Liver (tissue), 9 donors: ENCODE results near the gene ITGB1BP1. TPM values are rescaled to one million over a fixed set of nuclear protein-coding genes. Genes with fewer than 3 reads are reported as not detected.

Experiments used
- DNase-seq: peaks from one replicate; pipeline ENCODE4 v3.0.0-alpha.2; 2017; ENCODE audit warnings: low spot score
- H3K27ac ChIP-seq, 2 donors: one replicate each; pipeline ENCODE4 v1.7.0; 2013; ENCODE audit warnings: inconsistent platforms in 2 of 2, low read length in 2 of 2, control low read depth in 1 of 2, low read depth in 1 of 2, mild to moderate bottlenecking in 1 of 2
- H3K27me3 ChIP-seq, 4 donors: one replicate each; pipeline versions ENCODE4 v1.6.1 to v1.7.0; 2013; ENCODE audit warnings: low read length in 3 of 4, inconsistent platforms in 1 of 4, mild to moderate bottlenecking in 1 of 4, moderate library complexity in 1 of 4; ENCODE audit not compliant: control insufficient read depth in 4 of 4, insufficient read depth in 4 of 4
- H3K36me3 ChIP-seq, 4 donors: one replicate each; pipeline versions ENCODE4 v1.6.1 to v1.7.0; 2013; ENCODE audit warnings: low read length in 3 of 4, mild to moderate bottlenecking in 3 of 4, low read depth in 1 of 4, moderate library complexity in 1 of 4; ENCODE audit not compliant: control insufficient read depth in 4 of 4, insufficient read depth in 3 of 4
- H3K4me1 ChIP-seq, 4 donors: one replicate each; pipeline versions ENCODE4 v1.6.1 to v1.7.0; 2013; ENCODE audit warnings: low read length in 3 of 4, mild to moderate bottlenecking in 3 of 4, moderate library complexity in 1 of 4; ENCODE audit not compliant: control insufficient read depth in 4 of 4, insufficient read depth in 4 of 4
- H3K4me3 ChIP-seq, 3 donors: one replicate each; pipeline versions ENCODE4 v1.6.1 to v1.7.0; 2013; ENCODE audit warnings: low read length in 3 of 3, control low read depth in 1 of 3, low read depth in 1 of 3, mild to moderate bottlenecking in 1 of 3
- H3K9ac ChIP-seq, 2 donors: one replicate each; pipeline ENCODE4 v1.7.0; 2013; ENCODE audit warnings: low read length in 2 of 2, mild to moderate bottlenecking in 2 of 2, moderate library complexity in 2 of 2, control low read depth in 1 of 2, low read depth in 1 of 2
- H3K9me3 ChIP-seq, 4 donors: one replicate each; pipeline versions ENCODE4 v1.6.1 to v1.7.0; 2013; ENCODE audit warnings: low read length in 3 of 4; ENCODE audit not compliant: control insufficient read depth in 4 of 4
- ATF3 ChIP-seq: IDR thresholded peaks from 2 replicates; pipeline ENCODE4 v1.6.1; 2016; ENCODE audit warnings: antibody characterized with exemption
- CTCF ChIP-seq: fragments of 150-350 bp; IDR thresholded peaks from 2 replicates; pipeline ENCODE4 v1.5.1; 2017; ENCODE audit warnings: improper control_type of control experiment, low read depth, low read length; ENCODE audit not compliant: missing input control
- EGR1 ChIP-seq, 2 donors: IDR thresholded peaks; 2 replicates each; pipeline ENCODE4 v1.6.1; 2016 to 2018; ENCODE audit warnings: antibody characterized with exemption in 2 of 2, low read depth in 2 of 2
- FOXA2 ChIP-seq: IDR thresholded peaks from 2 replicates; pipeline ENCODE4 v1.6.1; 2016; ENCODE audit warnings: antibody characterized with exemption
- HNF4A ChIP-seq, 2 donors: conservative IDR thresholded peaks; 2 replicates each; pipeline ENCODE4 v1.6.1; 2016; ENCODE audit warnings: antibody characterized with exemption in 2 of 2, mild to moderate bottlenecking in 2 of 2
- HNF4G ChIP-seq: IDR thresholded peaks from 2 replicates; pipeline ENCODE4 v1.6.1; 2016; ENCODE audit warnings: antibody characterized with exemption
- JUND ChIP-seq, 2 donors: IDR thresholded peaks; 2 replicates each; pipeline ENCODE4 v1.6.1; 2016; ENCODE audit warnings: antibody characterized with exemption in 2 of 2
- MAX ChIP-seq: IDR thresholded peaks from 2 replicates; pipeline ENCODE4 v1.6.1; 2016; ENCODE audit warnings: antibody characterized with exemption
- RAD21 ChIP-seq, 2 donors: IDR thresholded peaks; 2 replicates each; pipeline ENCODE4 v1.6.1; 2016; ENCODE audit warnings: antibody characterized with exemption in 2 of 2, mild to moderate bottlenecking in 2 of 2
- RXRA ChIP-seq, 2 donors: IDR thresholded peaks; 2 replicates each; pipeline ENCODE4 v1.6.1; 2017 to 2018; ENCODE audit warnings: antibody characterized with exemption in 2 of 2, mild to moderate bottlenecking in 1 of 2
- SP1 ChIP-seq: IDR thresholded peaks from 2 replicates; pipeline ENCODE4 v1.6.1; 2018; ENCODE audit warnings: antibody characterized with exemption, mild to moderate bottlenecking
- TAF1 ChIP-seq: conservative IDR thresholded peaks from 2 replicates; pipeline ENCODE4 v1.6.1; 2016; ENCODE audit warnings: antibody characterized with exemption, mild to moderate bottlenecking
- YY1 ChIP-seq: IDR thresholded peaks from 2 replicates; pipeline ENCODE4 v1.6.1; 2016; ENCODE audit warnings: antibody characterized with exemption, mild to moderate bottlenecking
- ZBTB33 ChIP-seq: IDR thresholded peaks from 2 replicates; pipeline ENCODE4 v1.6.1; 2016; ENCODE audit warnings: antibody characterized with exemption
- WGBS: extraction: QIAGEN DNeasy Blood & Tissue Kit; methylation state at CpG from one replicate; pipeline ENCODE4 v1.1.7; 2013; 5-methylcytosine and 5-hydroxymethylcytosine counted together
- polyA plus RNA-seq, 2 donors: library from polyadenylated mRNA; stranded (reverse) in 1 of 2; unstranded in 1 of 2; fragments of 200-250 nt in 1 of 2; fragments of >200 nt in 1 of 2; fragmentation: Nextera tagmentation in 1 of 2; extraction: Ambion mirVana in 1 of 2; gene quantifications; one replicate each; pipeline versions ENCODE4 v1.2.1 to v1.2.3, GENCODE V29; 2013 to 2015
- total RNA-seq, 2 donors: library from RNA; depleted of rRNA; stranded (reverse); fragments of >200 nt; gene quantifications; one replicate each; pipeline ENCODE4 v1.2.3, GENCODE V29; 2014
- donor health status: healthy.
- donor health status: healthy.
- donor health status: healthy.
- donor health status: healthy.
- donor health status: healthy.

Gene ITGB1BP1
- total and polyA plus RNA-seq, 4 donors, result 6.6 to 30.9 (median 13.7) TPM

- no peak for TF ChIP-seq ZBTB33
Observed at GRCh38 chr2:9443526-9443925, 20.2 kb upstream of the ITGB1BP1 start (continued).

GRCh38 chr2:9441556-9441955 lies 18.2 kb upstream of the ITGB1BP1 start:
- no peak overlapping the region for H3K27ac ChIP-seq
- DNase-seq, result no peak
- no peaks in the 10 kb centered on the region for H3K4me1 ChIP-seq
- peaks cover 15 to 52% (median 43%) of the 10 kb centered on the region in 4 donors for H3K36me3 ChIP-seq
- H3K4me3 ChIP-seq, result no peak overlapping the region
- H3K9ac ChIP-seq, result no peak overlapping the region
- H3K27me3 ChIP-seq, result no peaks in the 10 kb centered on the region
- H3K9me3 ChIP-seq, result no peaks in the 10 kb centered on the region
- TF ChIP-seq YY1 (no peak), RAD21 (IDR thresholded peaks at IDR 0.05) (no peak), RXRA (IDR thresholded peaks at IDR 0.05) (no peak), FOXA2 (no peak), EGR1 (IDR thresholded peaks at IDR 0.05; ENCODE audit: low read depth in 2 of 2) (no peak), SP1 (no peak), TAF1 (no peak), CTCF (no peak), JUND (IDR thresholded peaks at IDR 0.05) (no peak), MAX (no peak)
- WGBS, result 77% methylated on average over 3 of the region's 3 CpGs

GRCh38 chr2:9440058-9440727 lies 16.9 kb upstream of the ITGB1BP1 start:
- DNase-seq, result no peak
- Histone ChIP-seq H3K4me3 (no peak overlapping the region), H3K9me3 (no peaks in the 10 kb centered on the region), H3K9ac (no peak overlapping the region), H3K4me1 (no peaks in the 10 kb centered on the region), H3K27ac (no peak overlapping the region), H3K36me3 (peaks cover 12 to 49% (median 41%) of the 10 kb centered on the region in 4 donors), H3K27me3 (no peaks in the 10 kb centered on the region)
- no peak for TF ChIP-seq TAF1
- no peak for TF ChIP-seq HNF4A (conservative IDR thresholded peaks at IDR 0.05)
- no peak for TF ChIP-seq SP1
- no peak for TF ChIP-seq FOXA2
- TF ChIP-seq ATF3, result no peak
- TF ChIP-seq CTCF, result no peak
- TF ChIP-seq MAX, result no peak
- no peak for TF ChIP-seq RAD21 (IDR thresholded peaks at IDR 0.05)
- TF ChIP-seq HNF4G, result no peak
- TF ChIP-seq RXRA (IDR thresholded peaks at IDR 0.05), result no peak
- TF ChIP-seq EGR1 (IDR thresholded peaks at IDR 0.05; ENCODE audit: low read depth in 2 of 2), result no peak
- 95% methylated on average over 1 of the region's 1 CpG for WGBS
